Measurements from ENCODE around the gene CD9.

CD9 gene

GRCh38 chr12:6274231-6275221 lies 74.3 kb downstream of the CD9 start:
- no peak for TF ChIP-seq CTCF (IDR thresholded peaks at IDR 0.05; ENCODE audit: insufficient read depth, missing control alignments)
- FAIRE-seq: no peak
- no peak for DNase-seq (ENCODE audit: insufficient read length, low spot score)

- FAIRE-seq (no peak), DNase-seq (ENCODE audit: insufficient read length, low spot score) (no peak)
- no peak for TF ChIP-seq CTCF (IDR thresholded peaks at IDR 0.05; ENCODE audit: insufficient read depth, missing control alignments)
These were observed 76.0 kb downstream of the CD9 start for GRCh38 chr12:6275928-6276887.

- TF ChIP-seq CTCF (IDR thresholded peaks at IDR 0.05; ENCODE audit: insufficient read depth, missing control alignments): no peak
- no peak for DNase-seq (ENCODE audit: insufficient read length, low spot score)
- no peak for FAIRE-seq
These were observed 76.9 kb downstream of the CD9 start for GRCh38 chr12:6276956-6277620.

- TF ChIP-seq CTCF (IDR thresholded peaks at IDR 0.05; ENCODE audit: insufficient read depth, missing control alignments): no peak
- no peak for FAIRE-seq
- DNase-seq (ENCODE audit: insufficient read length, low spot score): no peak
These were observed 77.8 kb downstream of the CD9 start for GRCh38 chr12:6277982-6278438.

GRCh38 chr12:6278439-6279255 lies 78.4 kb downstream of the CD9 start:
- FAIRE-seq (no peak), DNase-seq (ENCODE audit: insufficient read length, low spot score) (peak; percentile 68)
- peak; percentile 70 for TF ChIP-seq CTCF (IDR thresholded peaks at IDR 0.05; ENCODE audit: insufficient read depth, missing control alignments)

- FAIRE-seq (no peak), DNase-seq (ENCODE audit: insufficient read length, low spot score) (no peak)
- TF ChIP-seq CTCF (IDR thresholded peaks at IDR 0.05; ENCODE audit: insufficient read depth, missing control alignments): no peak
These were observed 79.0 kb downstream of the CD9 start for GRCh38 chr12:6279256-6279628.

Measured in D721Med (cell line).